ENCODE data around the gene GSTO2. TPM values are rescaled to one million over a fixed set of nuclear protein-coding genes. Genes with fewer than 3 reads are reported as not detected.
A peak's percentile ranks its signal among the peaks of the same experiment; 100 is the strongest.

GSTO2 gene
- total and polyA plus RNA-seq, 2 experiments from 2014 or later = 0.37 to 2.5 TPM

- peaks cover 65% of the 10 kb centered on the region for H3K79me2 ChIP-seq
- H3K27ac ChIP-seq = peak overlapping the region; percentile 97
- peak; percentile 56 for DNase-seq (ENCODE audit: low spot score)
- TF ChIP-seq EZH2 (IDR thresholded peaks at IDR 0.05; ENCODE audit: borderline replicate concordance) (no peak), CTCF (IDR thresholded peaks at IDR 0.05; ENCODE audit: poor library complexity) (no peak), EZH2phosphoT487 (IDR thresholded peaks at IDR 0.05; ENCODE audit: low read depth, severe bottlenecking, unreplicated experiment) (no peak)
- H3K36me3 ChIP-seq (replicated peaks; ENCODE audit: insufficient read depth, low read depth) = no peaks in the 10 kb centered on the region
- H3K9me3 ChIP-seq (ENCODE audit: low read depth) = no peaks in the 10 kb centered on the region
- no peaks in the 10 kb centered on the region for H3K9me2 ChIP-seq (replicated peaks; ENCODE audit: insufficient read depth)
- no peak overlapping the region for H3K4me3 ChIP-seq
- 24% methylated on average over 9 of the region's 9 CpGs for WGBS (ENCODE audit: low lambda C conversion rate, missing lambda C conversion rate)
- H4K20me1 ChIP-seq (ENCODE audit: insufficient read depth, poor library complexity, severe bottlenecking) = no peaks in the 10 kb centered on the region
- H3K27me3 ChIP-seq = no peaks in the 10 kb centered on the region
- peak overlapping the region; percentile 74 for H3K4me2 ChIP-seq
- peaks cover 54% of the 10 kb centered on the region for H3K4me1 ChIP-seq (ENCODE audit: insufficient read depth)
- H2AFZ ChIP-seq = no peak overlapping the region
These were observed 62.3 kb downstream of the GSTO2 start for GRCh38 chr10:104331208-104331838.

- WGBS (ENCODE audit: low lambda C conversion rate, missing lambda C conversion rate) = 92% methylated on average over 11 of the region's 11 CpGs
- Histone ChIP-seq H3K27ac (peak overlapping the region; percentile 97), H3K79me2 (peaks cover 65% of the 10 kb centered on the region)
These were observed 63.5 kb downstream of the GSTO2 start for GRCh38 chr10:104332243-104333031.

GRCh38 chr10:104333032-104333727 lies 64.2 kb downstream of the GSTO2 start:
- TF ChIP-seq EZH2 (IDR thresholded peaks at IDR 0.05; ENCODE audit: borderline replicate concordance) = no peak
- no peak for TF ChIP-seq CTCF (IDR thresholded peaks at IDR 0.05; ENCODE audit: poor library complexity)
- TF ChIP-seq EZH2phosphoT487 (IDR thresholded peaks at IDR 0.05; ENCODE audit: low read depth, severe bottlenecking, unreplicated experiment) = no peak
- Histone ChIP-seq H4K20me1 (ENCODE audit: insufficient read depth, poor library complexity, severe bottlenecking) (no peaks in the 10 kb centered on the region), H2AFZ (no peak overlapping the region), H3K4me1 (ENCODE audit: insufficient read depth) (peaks cover 44% of the 10 kb centered on the region), H3K27ac (no peak overlapping the region), H3K36me3 (replicated peaks; ENCODE audit: insufficient read depth, low read depth) (no peaks in the 10 kb centered on the region), H3K27me3 (no peaks in the 10 kb centered on the region), H3K4me3 (no peak overlapping the region), H3K9me2 (replicated peaks; ENCODE audit: insufficient read depth) (no peaks in the 10 kb centered on the region), H3K9me3 (ENCODE audit: low read depth) (no peaks in the 10 kb centered on the region), H3K4me2 (no peak overlapping the region), H3K79me2 (peaks cover 61% of the 10 kb centered on the region)
- 80% methylated on average over 13 of the region's 13 CpGs for WGBS (ENCODE audit: low lambda C conversion rate, missing lambda C conversion rate)
- no peak for DNase-seq (ENCODE audit: low spot score)

More at GRCh38 chr10:104332243-104333031, 63.5 kb downstream of the GSTO2 start:
- no peaks in the 10 kb centered on the region for H3K9me3 ChIP-seq (ENCODE audit: low read depth)
- no peak overlapping the region for H3K4me3 ChIP-seq
- no peaks in the 10 kb centered on the region for H3K27me3 ChIP-seq
- peak overlapping the region; percentile 74 for H3K4me2 ChIP-seq
- H3K9me2 ChIP-seq (replicated peaks; ENCODE audit: insufficient read depth) = no peaks in the 10 kb centered on the region
- no peaks in the 10 kb centered on the region for H3K36me3 ChIP-seq (replicated peaks; ENCODE audit: insufficient read depth, low read depth)
- DNase-seq (ENCODE audit: low spot score) = no peak
- no peak overlapping the region for H2AFZ ChIP-seq
- TF ChIP-seq CTCF (IDR thresholded peaks at IDR 0.05; ENCODE audit: poor library complexity) (no peak), EZH2phosphoT487 (IDR thresholded peaks at IDR 0.05; ENCODE audit: low read depth, severe bottlenecking, unreplicated experiment) (no peak), EZH2 (IDR thresholded peaks at IDR 0.05; ENCODE audit: borderline replicate concordance) (no peak)
- peaks cover 51% of the 10 kb centered on the region for H3K4me1 ChIP-seq (ENCODE audit: insufficient read depth)
- no peaks in the 10 kb centered on the region for H4K20me1 ChIP-seq (ENCODE audit: insufficient read depth, poor library complexity, severe bottlenecking)

Data from hepatocyte (in vitro differentiated cells).